AG04449 (cell line): ENCODE measurements around the gene OR2AG1.

Source experiments
- CTCF ChIA-PET: fragments of 350-600 bp; formaldehyde crosslinking; extraction: SDS; loops from one replicate; lab custom pipeline; 2021; ENCODE audit warnings: antibody characterized with exemption; lab: Yijun Ruan, JAX
- POLR2A ChIA-PET: fragments of 400-600, 350-600 bp; formaldehyde crosslinking; extraction: SDS; loops from one replicate; lab custom pipeline; 2020; ENCODE audit warnings: antibody characterized with exemption, inconsistent platforms; lab: Yijun Ruan, JAX
- DNase-seq: peaks from one replicate; pipeline ENCODE4 v3.0.0-alpha.2; 2010; ENCODE audit warnings: low read depth, low spot score
- H3K4me3 ChIP-seq: 2 replicates; pipeline ENCODE4 v1.5.1; 2011; ENCODE audit warnings: low read depth, mild to moderate bottlenecking, control low read depth, low read length
- TF ChIP-seq, protein P1 (sequence below): IDR thresholded peaks from one replicate; pipeline ENCODE4 v1.5.1; 2011; ENCODE audit warnings: mild to moderate bottlenecking, moderate library complexity, low read length, control low read depth, inconsistent platforms; ENCODE audit not compliant: insufficient read depth; ENCODE audit errors: missing control alignments

OR2AG1 gene

DNA sequence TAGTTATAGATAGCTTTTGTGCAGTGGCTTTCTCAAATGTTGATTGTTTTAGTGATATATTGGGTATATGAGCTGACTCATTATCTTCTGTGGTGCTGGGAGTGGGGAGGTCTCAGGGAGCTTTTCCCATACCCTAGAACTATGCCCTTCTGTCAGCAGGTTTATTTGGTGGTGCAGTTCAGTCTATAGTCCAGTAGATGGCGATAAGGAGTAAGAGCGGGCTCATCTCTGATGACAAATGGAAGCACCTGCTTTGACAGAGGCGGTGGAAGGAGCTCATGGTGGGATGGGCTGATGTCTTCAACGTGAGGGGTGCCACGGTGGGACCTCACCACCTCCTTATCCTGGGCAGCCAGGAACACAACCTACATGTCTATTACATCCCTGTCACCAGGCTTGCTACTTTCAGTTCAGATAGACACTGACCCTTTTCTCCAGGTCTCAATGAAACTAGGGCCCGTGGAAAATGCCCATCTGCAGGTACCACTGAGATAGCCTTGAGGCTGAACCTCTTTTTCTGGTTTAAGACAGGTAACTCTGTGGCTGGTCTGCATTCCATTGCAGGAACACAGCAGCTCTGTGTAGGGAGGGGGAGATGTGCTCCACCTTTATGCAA lies 29.7 kb downstream of the OR2AG1 start:
- no peak for DNase-seq
- POLR2A ChIA-PET: no interaction called here
- TF ChIP-seq, protein P1, sequence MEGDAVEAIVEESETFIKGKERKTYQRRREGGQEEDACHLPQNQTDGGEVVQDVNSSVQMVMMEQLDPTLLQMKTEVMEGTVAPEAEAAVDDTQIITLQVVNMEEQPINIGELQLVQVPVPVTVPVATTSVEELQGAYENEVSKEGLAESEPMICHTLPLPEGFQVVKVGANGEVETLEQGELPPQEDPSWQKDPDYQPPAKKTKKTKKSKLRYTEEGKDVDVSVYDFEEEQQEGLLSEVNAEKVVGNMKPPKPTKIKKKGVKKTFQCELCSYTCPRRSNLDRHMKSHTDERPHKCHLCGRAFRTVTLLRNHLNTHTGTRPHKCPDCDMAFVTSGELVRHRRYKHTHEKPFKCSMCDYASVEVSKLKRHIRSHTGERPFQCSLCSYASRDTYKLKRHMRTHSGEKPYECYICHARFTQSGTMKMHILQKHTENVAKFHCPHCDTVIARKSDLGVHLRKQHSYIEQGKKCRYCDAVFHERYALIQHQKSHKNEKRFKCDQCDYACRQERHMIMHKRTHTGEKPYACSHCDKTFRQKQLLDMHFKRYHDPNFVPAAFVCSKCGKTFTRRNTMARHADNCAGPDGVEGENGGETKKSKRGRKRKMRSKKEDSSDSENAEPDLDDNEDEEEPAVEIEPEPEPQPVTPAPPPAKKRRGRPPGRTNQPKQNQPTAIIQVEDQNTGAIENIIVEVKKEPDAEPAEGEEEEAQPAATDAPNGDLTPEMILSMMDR: peak; percentile 78
- CTCF ChIA-PET: interaction anchor here (0.5 to 3.1 kb wide), 34 partner anchors 8 to 882 kb away, joined by 3 to 21 read pairs (median 4); partner anchors contain the start of genes NLRP14, OR6A2, ZNF214 and ZNF215
- H3K4me3 ChIP-seq: no peak overlapping the region

GRCh38 chr11:6813656-6814055 lies 30.8 kb downstream of the OR2AG1 start:
- ChIA-PET POLR2A (no interaction called here), CTCF (interaction anchor here (1.0 to 1.8 kb wide), 3 partner anchors 10 to 465 kb away, joined by 3 to 11 read pairs (median 3); no protein-coding TSS in a partner anchor)
- DNase-seq: no peak
- no peak overlapping the region for H3K4me3 ChIP-seq
- TF ChIP-seq, protein P1: no peak

GRCh38 chr11:6817694-6818093 lies 34.9 kb downstream of the OR2AG1 start:
- no peak for DNase-seq
- ChIA-PET POLR2A (no interaction called here), CTCF (no interaction called here)

GRCh38 chr11:6818967-6819366 lies 36.1 kb downstream of the OR2AG1 start:
- no peak overlapping the region for H3K4me3 ChIP-seq
- POLR2A ChIA-PET: no interaction called here
- CTCF ChIA-PET: no interaction called here
- TF ChIP-seq, protein P1: no peak
- no peak for DNase-seq

More at GRCh38 chr11:6817694-6818093, 34.9 kb downstream of the OR2AG1 start:
- no peak overlapping the region for H3K4me3 ChIP-seq
- TF ChIP-seq, protein P1: no peak

DNA sequence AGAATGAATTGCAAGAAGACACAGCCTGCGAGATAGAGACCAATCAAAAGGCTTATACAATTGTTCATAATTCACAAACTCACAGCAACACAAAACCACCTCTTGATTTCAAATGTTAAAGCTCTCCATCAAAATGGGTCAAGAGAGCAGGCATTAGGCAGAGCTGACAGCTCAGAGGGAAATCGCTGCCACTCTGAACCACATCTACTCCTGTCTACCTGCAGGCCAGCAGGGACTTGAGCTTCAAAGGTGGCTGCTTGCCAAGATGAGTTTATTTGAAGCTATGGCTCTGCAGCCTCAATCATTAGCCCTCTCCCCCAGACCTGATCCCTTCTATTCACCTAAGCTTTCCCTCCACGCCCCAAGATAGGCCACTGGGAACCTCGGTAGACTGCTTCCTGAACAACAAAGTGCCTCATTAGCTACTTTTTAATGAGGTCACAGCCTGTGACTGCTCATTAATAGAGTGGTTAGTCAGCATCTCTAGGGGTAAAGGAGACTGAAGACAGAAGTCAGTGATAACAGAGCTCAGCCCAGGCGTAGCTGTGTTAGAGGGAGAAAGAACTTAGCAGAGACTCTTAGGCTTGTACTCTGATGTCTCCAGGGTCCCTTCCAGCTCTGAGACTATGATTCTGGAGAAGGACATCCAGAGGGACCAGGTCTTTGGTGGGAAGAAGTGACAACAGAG lies 41.5 kb downstream of the OR2AG1 start:
- H3K4me3 ChIP-seq: no peak overlapping the region
- CTCF ChIA-PET: interaction anchor here (1.2 to 3.5 kb wide), 2 partner anchors 11 to 12 kb away, joined by 3 to 14 read pairs; no protein-coding TSS in a partner anchor
- TF ChIP-seq, protein P1: no peak
- POLR2A ChIA-PET: no interaction called here
- DNase-seq: no peak

DNA sequence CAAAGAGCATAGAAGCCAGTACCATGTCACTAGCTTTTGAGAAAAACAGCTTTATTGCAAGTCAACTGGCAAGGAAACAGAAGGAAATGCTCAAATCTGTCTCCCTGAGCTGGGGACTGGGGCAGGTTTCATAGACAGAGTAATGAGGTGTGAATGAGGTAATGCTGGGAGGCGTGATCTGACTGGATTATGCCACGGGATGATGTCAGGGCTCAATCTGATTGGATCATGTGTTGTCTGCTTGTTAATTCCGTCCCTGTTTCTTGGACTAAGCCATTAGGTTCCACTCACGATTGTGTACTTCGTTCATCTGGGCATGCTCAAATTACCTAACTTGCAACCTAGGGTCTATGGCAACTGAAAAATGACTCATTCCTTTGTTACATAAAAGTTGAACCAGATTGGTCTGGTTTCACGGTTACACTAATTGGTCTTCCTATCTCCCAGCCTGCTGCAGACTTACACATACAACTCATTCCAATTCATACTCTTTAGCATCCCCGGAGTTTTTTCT lies 42.5 kb downstream of the OR2AG1 start:
- ChIA-PET CTCF (interaction anchor here (3.5 kb wide), 1 partner anchor 13 kb away, joined by 14 read pairs; no protein-coding TSS in a partner anchor), POLR2A (no interaction called here)
- TF ChIP-seq, protein P1: no peak
- H3K4me3 ChIP-seq: no peak overlapping the region
- no peak for DNase-seq
